AG10803 (cell line): ENCODE measurements around the gene SPRR2G.
"Not testable (repeated sequence)": the region's sequence is repeated elsewhere in the genome, so short reads cannot be mapped to it uniquely, and the experiment has no call there.

Experiments used
- DNase-seq: peaks from one replicate; pipeline ENCODE4 v3.0.0; 2010; ENCODE audit warnings: low read depth
- H3K4me3 ChIP-seq: 2 replicates; pipeline ENCODE4 v1.5.1; 2011; ENCODE audit warnings: mild to moderate bottlenecking, low read length, control low read depth
- TF ChIP-seq, protein P1 (sequence below): conservative IDR thresholded peaks from 2 replicates; pipeline ENCODE4 v1.5.1; 2011; ENCODE audit warnings: mild to moderate bottlenecking, low read length, control low read depth, inconsistent platforms

SPRR2G gene

GRCh38 chr1:153119491-153119971 is 31.2 kb downstream of the SPRR2G start:
- TF ChIP-seq, protein P1, sequence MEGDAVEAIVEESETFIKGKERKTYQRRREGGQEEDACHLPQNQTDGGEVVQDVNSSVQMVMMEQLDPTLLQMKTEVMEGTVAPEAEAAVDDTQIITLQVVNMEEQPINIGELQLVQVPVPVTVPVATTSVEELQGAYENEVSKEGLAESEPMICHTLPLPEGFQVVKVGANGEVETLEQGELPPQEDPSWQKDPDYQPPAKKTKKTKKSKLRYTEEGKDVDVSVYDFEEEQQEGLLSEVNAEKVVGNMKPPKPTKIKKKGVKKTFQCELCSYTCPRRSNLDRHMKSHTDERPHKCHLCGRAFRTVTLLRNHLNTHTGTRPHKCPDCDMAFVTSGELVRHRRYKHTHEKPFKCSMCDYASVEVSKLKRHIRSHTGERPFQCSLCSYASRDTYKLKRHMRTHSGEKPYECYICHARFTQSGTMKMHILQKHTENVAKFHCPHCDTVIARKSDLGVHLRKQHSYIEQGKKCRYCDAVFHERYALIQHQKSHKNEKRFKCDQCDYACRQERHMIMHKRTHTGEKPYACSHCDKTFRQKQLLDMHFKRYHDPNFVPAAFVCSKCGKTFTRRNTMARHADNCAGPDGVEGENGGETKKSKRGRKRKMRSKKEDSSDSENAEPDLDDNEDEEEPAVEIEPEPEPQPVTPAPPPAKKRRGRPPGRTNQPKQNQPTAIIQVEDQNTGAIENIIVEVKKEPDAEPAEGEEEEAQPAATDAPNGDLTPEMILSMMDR, result no peak
- no peak for DNase-seq
- no peak overlapping the region for H3K4me3 ChIP-seq

DNA sequence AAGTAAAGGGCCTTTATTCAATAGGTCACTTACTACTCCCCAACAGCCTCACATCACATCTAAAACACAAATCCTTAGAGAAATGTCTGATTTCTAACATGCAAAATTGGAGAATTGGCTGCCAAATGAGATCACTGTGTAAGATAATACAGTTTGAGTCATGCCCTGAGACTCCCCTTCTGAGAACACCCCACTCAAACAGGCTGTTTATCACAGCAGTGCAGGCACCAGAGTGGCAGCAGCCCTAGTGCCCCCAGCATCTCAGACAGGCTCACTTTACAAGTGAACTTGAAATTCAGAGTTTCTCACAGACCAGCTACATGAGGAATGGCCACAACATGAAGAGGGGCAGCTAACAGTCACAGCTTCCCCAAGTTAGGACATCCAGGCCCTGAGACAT is 35.4 kb downstream of the SPRR2G start:
- not testable (repeated sequence) for H3K4me3 ChIP-seq, DNase-seq

- no peak for DNase-seq
- no peak within 1 kb of the TSS for H3K4me3 ChIP-seq
- TF ChIP-seq, protein P1, result no peak
These were observed 37.3 kb downstream of the SPRR2G start, which contains the start of gene SPRR2F for GRCh38 chr1:153113416-153113815. Gene SPRR2F, minus strand, starts transcription at chr1:153113516. Its CDS starts 783 bp downstream, at chr1:153112733.

DNA sequence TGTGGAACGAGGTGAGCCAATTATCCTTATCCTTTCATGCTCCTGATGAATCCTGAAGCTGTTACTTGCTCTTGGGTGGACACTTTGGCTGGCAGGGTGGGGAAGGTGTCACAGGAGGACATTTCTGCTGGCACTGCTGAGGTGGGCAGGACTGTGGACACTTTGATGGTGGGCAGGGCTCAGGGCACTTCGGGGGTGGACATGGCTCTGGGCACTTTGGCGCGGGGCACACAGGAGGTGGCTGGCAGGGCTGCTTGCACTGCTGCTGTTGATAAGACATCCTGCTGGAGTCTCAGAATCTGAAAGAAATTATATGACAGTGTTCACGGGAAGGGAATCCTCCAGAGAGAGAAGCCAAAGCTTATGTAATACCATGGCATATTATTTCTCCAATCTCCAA is 38.2 kb downstream of the SPRR2G start:
- not testable (repeated sequence) for H3K4me3 ChIP-seq, DNase-seq

DNA sequence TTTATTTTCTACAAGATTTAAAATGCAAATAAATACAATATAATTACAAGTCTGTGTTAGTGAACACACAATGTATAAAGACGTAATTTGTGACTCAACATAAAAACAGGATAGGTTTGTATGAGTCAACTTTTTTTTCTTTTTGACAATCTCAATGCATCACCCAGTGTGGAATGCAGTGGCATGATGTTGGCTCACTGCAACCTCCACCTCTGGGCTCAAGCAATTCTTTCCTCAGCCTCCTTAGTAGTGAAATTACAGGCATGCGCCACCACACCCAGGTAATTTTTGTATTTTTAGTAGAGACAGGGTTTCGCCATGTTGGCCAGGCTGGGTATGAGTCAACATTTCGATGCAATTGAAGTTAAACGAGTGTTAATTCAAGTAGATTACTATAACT is 50.4 kb downstream of the SPRR2G start:
- peak; percentile 4 for DNase-seq
- no peak overlapping the region for H3K4me3 ChIP-seq
- TF ChIP-seq, protein P1, result no peak
